NCI-H2227 (cell line): ENCODE data around the gene GPR161.
A peak's percentile ranks its signal among the peaks of the same experiment; 100 is the strongest.
"Not testable (repeated sequence)": the region's sequence is repeated elsewhere in the genome, so short reads cannot be mapped to it uniquely, and the experiment has no call there.

ENCODE experiments used
- DNase-seq: peaks from one replicate; lab custom pipeline; 2025; ENCODE audit not compliant: unreplicated experiment; lab: John Stamatoyannopoulos, UW

Gene GPR161

GRCh38 chr1:168089326-168089978 is 47.3 kb downstream of the GPR161 start:
- no peak for DNase-seq

GRCh38 chr1:168088511-168089325 is 48.0 kb downstream of the GPR161 start:
- no peak for DNase-seq

DNA sequence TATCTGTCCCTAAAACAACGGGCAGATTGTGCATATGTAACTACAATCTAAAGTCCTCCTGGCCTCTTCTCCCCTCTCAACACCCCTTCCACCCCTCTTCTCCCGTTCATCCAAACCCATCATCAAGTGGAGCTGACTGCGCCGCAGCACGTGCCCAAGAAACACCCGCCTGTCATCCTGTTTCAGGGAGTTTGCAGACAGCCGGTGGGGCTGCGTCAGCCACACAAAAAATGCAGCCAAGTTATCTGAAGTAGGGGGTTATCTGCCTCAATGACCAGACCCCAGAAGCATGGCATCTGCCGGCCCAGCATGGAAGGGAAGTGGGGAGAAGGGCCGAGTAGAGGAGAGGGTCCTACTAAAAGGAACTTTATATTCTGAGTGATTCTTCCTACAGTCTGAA is 49.0 kb downstream of the GPR161 start:
- no peak for DNase-seq

DNA sequence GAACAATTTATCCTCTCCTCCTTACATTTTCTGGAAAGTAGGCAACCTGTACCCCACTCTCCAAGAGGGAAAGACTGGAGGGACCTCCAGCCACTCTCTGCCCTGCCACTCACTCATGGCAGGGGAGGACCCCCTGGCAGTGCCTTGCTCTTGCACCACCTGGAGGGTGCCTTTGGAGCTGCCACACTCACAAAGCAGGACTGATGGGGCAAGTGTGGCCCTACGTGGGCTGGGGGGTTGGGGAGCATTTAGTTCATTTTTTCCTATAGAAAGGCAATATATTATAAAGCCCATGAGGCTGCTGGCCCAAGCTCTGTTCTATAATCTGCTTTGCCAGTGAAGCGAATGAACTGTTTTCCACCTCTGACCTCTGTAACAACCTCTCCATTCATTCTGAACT is 50.3 kb downstream of the GPR161 start:
- no peak for DNase-seq

DNA sequence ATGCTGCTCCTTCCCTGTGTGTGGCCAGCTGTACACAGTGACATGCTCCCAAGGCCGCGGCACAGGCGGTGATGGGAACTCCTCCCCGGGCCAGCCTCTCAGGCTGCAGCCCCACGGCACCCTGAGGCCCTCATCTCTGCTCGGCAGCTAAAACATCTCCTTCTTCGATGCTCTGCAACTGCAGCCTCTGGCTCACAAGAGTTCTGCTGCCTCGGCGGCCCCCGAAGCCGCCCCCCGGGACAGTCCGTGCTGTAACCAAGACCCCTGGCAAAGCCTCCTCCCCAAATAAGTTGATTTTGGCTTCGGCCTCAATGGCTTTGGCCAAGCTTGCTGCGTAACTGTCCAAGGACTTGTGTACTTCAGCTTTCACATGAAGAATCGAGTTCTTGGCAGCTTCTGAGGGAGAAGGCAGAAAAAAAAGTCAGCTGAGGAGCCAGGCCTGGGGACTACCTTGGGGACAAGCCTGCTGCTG is 51.3 kb downstream of the GPR161 start:
- DNase-seq: no peak

DNA sequence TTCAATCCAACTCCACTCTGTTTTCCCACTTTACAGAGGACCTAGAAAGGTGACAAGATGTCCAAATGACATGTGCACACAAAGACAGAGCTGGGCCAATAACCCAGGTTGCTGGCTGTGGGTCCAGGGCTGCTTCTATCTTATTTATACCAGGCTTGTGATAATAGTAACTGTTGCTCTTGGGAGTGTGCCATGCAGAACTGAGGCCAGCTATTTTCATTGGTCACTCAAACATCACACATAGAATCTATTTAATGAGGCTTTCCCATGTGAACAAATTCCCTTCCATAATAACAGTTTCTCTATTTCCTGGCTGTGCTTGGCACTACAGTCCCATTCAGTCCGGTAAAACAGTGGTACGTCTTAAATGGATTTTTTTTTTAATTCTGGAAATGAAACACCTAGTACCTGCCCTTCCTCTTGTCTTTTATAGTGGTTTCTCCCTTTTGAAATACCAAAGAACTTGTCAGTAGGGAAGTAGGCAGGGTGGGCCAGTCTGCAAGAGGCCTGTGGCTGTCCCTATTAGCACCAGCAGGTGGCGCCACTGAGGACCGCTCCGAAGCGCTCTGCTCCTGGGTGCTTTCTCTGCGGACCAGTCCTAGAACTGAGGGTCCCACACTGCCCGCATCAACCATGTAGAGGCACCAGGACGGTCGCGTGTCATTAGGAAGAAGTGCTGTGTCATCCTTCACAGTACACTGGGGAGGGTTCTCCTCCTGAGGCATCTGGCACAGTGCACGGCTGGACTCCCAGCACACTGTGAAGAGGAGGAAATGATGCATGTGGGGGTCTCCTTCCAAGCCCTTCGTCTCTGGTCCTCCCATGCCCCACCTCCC is 52.1 kb downstream of the GPR161 start:
- peak; percentile 47 for DNase-seq

- DNase-seq: no peak
These were observed 53.0 kb downstream of the GPR161 start for GRCh38 chr1:168083456-168084325.

GRCh38 chr1:168082008-168082876 is 54.5 kb downstream of the GPR161 start:
- peak; percentile 82 for DNase-seq

DNA sequence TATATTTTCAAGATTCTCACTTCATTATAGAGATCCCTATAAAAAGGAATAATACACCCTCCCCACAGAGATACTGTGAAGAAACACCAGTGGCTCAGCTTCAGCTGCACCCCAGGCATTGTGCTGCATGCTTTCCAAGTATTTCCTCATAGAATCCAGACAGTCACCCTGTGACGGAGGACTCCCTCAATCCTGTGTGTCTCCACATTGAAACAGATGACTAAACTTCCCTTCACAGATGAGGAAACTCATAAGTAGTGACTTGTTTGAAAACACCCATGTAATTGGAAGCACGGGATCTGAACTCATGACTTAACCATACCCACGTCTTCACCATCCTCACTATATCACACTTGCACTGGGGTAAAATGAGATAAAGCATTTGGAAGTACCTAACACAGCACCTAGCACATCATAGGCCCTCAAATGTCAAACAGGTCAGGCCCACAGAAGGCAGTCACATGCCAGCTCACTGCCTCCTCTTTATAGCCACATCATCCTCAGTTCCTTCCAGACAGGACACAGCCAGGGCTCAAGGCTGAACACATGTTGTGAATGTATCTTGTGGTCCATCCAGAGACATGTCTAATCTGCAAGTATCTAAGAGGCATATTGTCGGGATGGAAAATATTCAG is 55.2 kb downstream of the GPR161 start:
- no peak for DNase-seq

DNA sequence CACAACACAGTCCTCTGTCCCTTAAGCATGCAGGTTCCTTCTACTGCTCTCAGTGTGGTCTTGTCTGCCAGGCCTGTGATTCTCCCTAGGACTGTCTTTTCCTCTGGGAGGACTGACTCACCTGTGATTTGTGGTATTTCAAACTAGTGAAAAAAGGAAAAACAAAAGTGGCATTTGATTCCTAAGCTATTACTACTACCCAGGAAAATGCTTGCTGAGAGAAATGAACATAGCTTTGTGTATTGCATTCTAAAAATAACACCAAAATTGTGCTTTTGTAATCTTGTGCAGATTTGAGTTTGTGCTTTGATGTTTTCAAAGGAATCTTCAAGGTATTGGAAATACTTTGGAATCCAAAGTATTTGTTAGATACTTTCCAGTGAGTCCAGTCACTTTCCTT is 57.0 kb downstream of the GPR161 start:
- no peak for DNase-seq

GRCh38 chr1:168069384-168069783 is 67.3 kb downstream of the GPR161 start:
- DNase-seq: no peak

GRCh38 chr1:168065506-168065905 is 71.2 kb downstream of the GPR161 start:
- DNase-seq: no peak

- no peak for DNase-seq
These were observed 72.5 kb downstream of the GPR161 start for GRCh38 chr1:168064216-168064615.

DNA sequence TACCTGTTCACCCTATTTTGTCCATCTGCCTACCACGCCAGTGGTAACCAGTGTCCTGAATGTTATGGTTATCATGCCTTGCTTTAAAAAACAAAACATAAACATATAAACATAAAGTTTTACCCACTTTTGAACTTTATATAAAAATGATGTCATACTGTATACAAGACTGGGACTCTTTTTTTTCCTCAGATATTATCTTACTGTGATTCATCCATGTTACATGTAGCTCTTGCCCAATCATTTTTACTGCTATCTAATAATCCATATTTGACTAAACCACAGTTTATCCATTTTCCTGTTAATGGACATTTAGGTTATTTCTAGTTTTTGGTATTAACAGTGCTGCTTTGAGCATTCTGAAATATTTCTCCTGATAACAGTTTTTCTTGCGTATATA is 78.8 kb downstream of the GPR161 start:
- DNase-seq: no peak

DNA sequence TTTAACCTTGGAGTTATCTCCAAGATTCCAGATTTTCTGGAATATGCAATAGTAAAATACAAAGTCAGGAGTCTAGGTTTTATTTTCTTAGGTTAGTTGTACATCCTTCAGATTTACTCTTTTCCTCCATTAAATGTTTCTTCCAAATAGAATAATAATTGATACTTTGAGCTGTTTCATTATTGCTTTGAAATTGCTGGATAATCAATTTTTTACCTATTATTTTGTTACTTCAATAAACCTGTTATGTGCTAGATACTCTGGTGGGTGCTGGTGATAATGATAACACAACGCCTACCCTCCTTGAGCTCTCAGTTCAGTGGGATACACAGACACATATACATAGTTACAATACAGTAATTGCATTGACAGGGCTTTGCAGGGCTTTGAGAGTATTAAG is 79.4 kb downstream of the GPR161 start:
- DNase-seq: no peak

GRCh38 chr1:168056152-168056551 is 80.6 kb downstream of the GPR161 start:
- DNase-seq: not testable (repeated sequence)

- no peak for DNase-seq
These were observed 82.6 kb downstream of the GPR161 start for GRCh38 chr1:168054117-168054516.

DNA sequence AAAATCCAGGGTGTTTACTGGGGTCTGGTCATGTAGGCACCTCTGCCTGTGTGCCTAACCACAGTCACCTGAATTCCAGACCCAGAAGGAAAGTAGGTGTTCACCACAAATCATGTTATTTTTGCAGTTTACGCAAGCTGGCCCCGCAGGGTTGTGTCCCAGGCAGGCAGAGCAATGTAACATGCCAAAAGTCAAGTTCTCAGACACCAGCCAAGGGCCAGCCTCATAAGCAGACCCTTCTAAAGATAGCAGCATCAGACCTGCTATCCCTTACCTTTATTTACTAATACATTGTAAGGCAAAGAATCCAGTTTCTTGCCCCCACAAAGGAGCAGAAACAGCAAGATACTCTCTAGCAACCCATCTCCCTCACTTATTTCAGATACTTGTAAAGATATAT is 83.0 kb downstream of the GPR161 start:
- no peak for DNase-seq

- DNase-seq: no peak
These were observed 85.8 kb downstream of the GPR161 start for GRCh38 chr1:168050880-168051279.
